Neural cell (in vitro differentiated cells): Measurements from ENCODE around the gene ESRP2. TPM values are rescaled to one million over a fixed set of nuclear protein-coding genes. Genes with fewer than 3 reads are reported as not detected.

Experiments
- H2AFZ ChIP-seq: fragments of 200-600, 300-800 bp; sonication (generic), shearing (Covaris generic); 2 replicates; pipeline ENCODE4 v1.6.0; 2014; ENCODE audit warnings: low read depth, mild to moderate bottlenecking, antibody characterized with exemption, low read length, moderate library complexity
- H3F3A ChIP-seq: fragments of 200-600 bp; shearing (Covaris generic); 2 replicates; pipeline ENCODE4 v1.6.1; 2016; ENCODE audit warnings: mild to moderate bottlenecking, moderate library complexity, mixed read lengths, antibody characterized with exemption, low read length; ENCODE audit not compliant: insufficient read depth, poor library complexity, severe bottlenecking
- H3K27ac ChIP-seq: fragments of 200-600, 300-800 bp; sonication (generic), shearing (Covaris generic); 2 replicates; pipeline ENCODE4 v1.5.1; 2014; ENCODE audit warnings: mild to moderate bottlenecking, low read length, moderate library complexity
- H3K27me3 ChIP-seq: fragments of 300-800, 200-600 bp; sonication (generic), shearing (Covaris generic); 2 replicates; pipeline ENCODE4 v1.6.0; 2014; ENCODE audit warnings: mild to moderate bottlenecking, low read depth, low read length, moderate library complexity; ENCODE audit not compliant: insufficient read depth
- H3K36me3 ChIP-seq: fragments of 300-800, 200-600 bp; sonication (generic), shearing (Covaris generic); 2 replicates; pipeline ENCODE4 v1.5.1; 2014; ENCODE audit warnings: mild to moderate bottlenecking, antibody characterized with exemption, low read length, moderate library complexity; ENCODE audit not compliant: insufficient read depth
- H3K4me2 ChIP-seq: fragments of 300-800, 200-600 bp; sonication (generic), shearing (Covaris generic); 2 replicates; pipeline ENCODE4 v1.6.0; 2014; ENCODE audit warnings: mild to moderate bottlenecking, low read length
- H3K4me3 ChIP-seq: fragments of 300-800, 200-600 bp; sonication (generic), shearing (Covaris generic); 2 replicates; pipeline ENCODE4 v1.5.1; 2014; ENCODE audit warnings: mild to moderate bottlenecking, low read length, moderate library complexity
- H3K79me2 ChIP-seq: fragments of 200-600 bp; shearing (Covaris generic); replicated peaks from 2 replicates; pipeline ENCODE4 v1.6.0; 2014; ENCODE audit warnings: mild to moderate bottlenecking, low read length, moderate library complexity; ENCODE audit not compliant: insufficient read depth
- H3K9ac ChIP-seq: fragments of 300-800, 200-600 bp; sonication (generic), shearing (Covaris generic); 2 replicates; pipeline ENCODE4 v1.6.1; 2016; ENCODE audit warnings: mild to moderate bottlenecking, low read length, mixed read lengths
- H3K9me2 ChIP-seq: fragments of 200-600 bp; shearing (Covaris generic); 2 replicates; pipeline ENCODE4 v1.6.1; 2016; ENCODE audit warnings: mild to moderate bottlenecking, low read length, mixed read lengths; ENCODE audit not compliant: insufficient read depth
- H3K9me3 ChIP-seq: fragments of 200-600, 300-800 bp; sonication (generic), shearing (Covaris generic); 2 replicates; pipeline ENCODE4 v1.6.1; 2016; ENCODE audit warnings: mild to moderate bottlenecking, mixed run types, low read length, moderate library complexity, mixed read lengths
- H4K20me1 ChIP-seq: fragments of 200-600 bp; shearing (Covaris generic); 2 replicates; pipeline ENCODE4 v1.6.1; 2016; ENCODE audit warnings: mild to moderate bottlenecking, mixed run types; ENCODE audit not compliant: insufficient read depth
- CTCF ChIP-seq: fragments of 450-650 bp; IDR thresholded peaks from 2 replicates; pipeline ENCODE4 v1.5.1; 2014; ENCODE audit warnings: antibody characterized with exemption, mild to moderate bottlenecking, moderate library complexity; ENCODE audit not compliant: poor library complexity, severe bottlenecking
- EP300 ChIP-seq: fragments of 450-650 bp; conservative IDR thresholded peaks from 2 replicates; pipeline ENCODE4 v1.6.1; 2014; ENCODE audit warnings: antibody characterized with exemption, mild to moderate bottlenecking, moderate library complexity; ENCODE audit not compliant: poor library complexity, severe bottlenecking
- EZH2 ChIP-seq: fragments of 200-600, 300-800 bp; shearing (Covaris generic), sonication (generic); IDR thresholded peaks from 2 replicates; pipeline ENCODE4 v1.6.1; 2014; ENCODE audit warnings: antibody characterized with exemption, low read length, borderline replicate concordance, mild to moderate bottlenecking; ENCODE audit not compliant: insufficient read depth, poor library complexity, severe bottlenecking
- MXI1 ChIP-seq: fragments of 450-650 bp; conservative IDR thresholded peaks from 2 replicates; pipeline ENCODE4 v1.6.1; 2014; ENCODE audit warnings: antibody characterized with exemption, mild to moderate bottlenecking; ENCODE audit not compliant: poor library complexity, severe bottlenecking
- POLR2AphosphoS5 ChIP-seq: IDR thresholded peaks from 2 replicates; pipeline ENCODE4 v1.6.1; 2012
- RAD21 ChIP-seq: fragments of 450-650 bp; conservative IDR thresholded peaks from 2 replicates; pipeline ENCODE4 v1.6.1; 2014; ENCODE audit warnings: antibody characterized with exemption, mild to moderate bottlenecking, moderate library complexity
- REST ChIP-seq: IDR thresholded peaks from 2 replicates; pipeline ENCODE4 v1.6.1; 2012; ENCODE audit warnings: borderline replicate concordance
- SMC3 ChIP-seq: fragments of 450-650 bp; conservative IDR thresholded peaks from 2 replicates; pipeline ENCODE4 v1.6.1; 2014; ENCODE audit warnings: antibody characterized with exemption, mild to moderate bottlenecking, moderate library complexity; ENCODE audit not compliant: poor library complexity
- TAF1 ChIP-seq: IDR thresholded peaks from 2 replicates; pipeline ENCODE4 v1.6.1; 2012; ENCODE audit warnings: low read depth
- polyA plus RNA-seq: library from polyadenylated mRNA; depleted of rRNA; stranded (reverse); fragments of >200 nt; gene quantifications from 2 replicates; pipeline ENCODE4 v1.2.3, GENCODE V29; 2014

Gene ESRP2
- polyA plus RNA-seq, 1 donor from 2014 or later: not detected

GRCh38 chr16:68246121-68246520 lies 10.2 kb upstream of the ESRP2 start:
- no peaks in the 10 kb centered on the region for H3K36me3 ChIP-seq

More at GRCh38 chr16:68246121-68246520, 10.2 kb upstream of the ESRP2 start:
- no peaks in the 10 kb centered on the region for H3K79me2 ChIP-seq
- H3K9me2 ChIP-seq: no peaks in the 10 kb centered on the region
- peak overlapping the region; percentile 88 for H3K4me2 ChIP-seq
- no peaks in the 10 kb centered on the region for H3F3A ChIP-seq
- H2AFZ ChIP-seq: no peak overlapping the region
- H3K9ac ChIP-seq: peak overlapping the region; percentile 76
- H3K27me3 ChIP-seq: no peaks in the 10 kb centered on the region
- peak overlapping the region; percentile 100 for H3K4me3 ChIP-seq
- H3K27ac ChIP-seq: no peak overlapping the region
- no peak for TF ChIP-seq CTCF
- TF ChIP-seq MXI1: no peak
- TF ChIP-seq EP300: no peak
- TF ChIP-seq POLR2AphosphoS5: no peak
- TF ChIP-seq SMC3: no peak
- no peak for TF ChIP-seq RAD21
- TF ChIP-seq REST: no peak
- TF ChIP-seq EZH2: no peak
- no peak for TF ChIP-seq TAF1
- no peaks in the 10 kb centered on the region for H4K20me1 ChIP-seq
- no peaks in the 10 kb centered on the region for H3K9me3 ChIP-seq
